Panc1 (cell line): ENCODE measurements around the gene PPBP. TPM values are rescaled to one million over a fixed set of nuclear protein-coding genes. Genes with fewer than 3 reads are reported as not detected.

ENCODE experiments used
- ATAC-seq: fragments of 200-7000 bp; cut with Tn5 transposase; 2 replicates; pipeline ENCODE4 v1.9.1; 2020; ENCODE audit warnings: mild to moderate bottlenecking, moderate library complexity
- BruUV-seq: library from RNA; stranded (reverse); fragments of 400-500 nt; replicated peaks from 2 replicates; lab custom pipeline; 2021; lab: Mats Ljungman, UMichigan
- CTCF ChIA-PET: fragments of 300-600 bp; sonication (Branson Sonifier 250); formaldehyde crosslinking; loops from one replicate; lab custom pipeline; 2022; ENCODE audit warnings: antibody characterized with exemption; lab: Charles Lee
- POLR2A ChIA-PET: fragments of 300-600 bp; sonication (Branson Sonifier 250); formaldehyde crosslinking; loops from one replicate; lab custom pipeline; 2022; ENCODE audit warnings: antibody characterized with exemption; lab: Charles Lee
- DNase-seq: peaks from one replicate; pipeline ENCODE4 v3.0.0-alpha.2; 2010; ENCODE audit warnings: low read depth, low spot score
- H3K27ac ChIP-seq: 2 replicates; pipeline ENCODE4 v1.5.1; 2011; ENCODE audit warnings: mild to moderate bottlenecking, low read length, inconsistent platforms
- H3K27me3 ChIP-seq: fragments of 200-500 bp; sonication (Bioruptor generic); 2 replicates; pipeline ENCODE4 v1.6.0; 2014; ENCODE audit warnings: low read length, inconsistent platforms; ENCODE audit not compliant: control insufficient read depth, insufficient read depth
- H3K36me3 ChIP-seq: fragments of 200-500 bp; sonication (Bioruptor generic); 2 replicates; pipeline ENCODE4 v1.5.1; 2014; ENCODE audit warnings: inconsistent platforms, mild to moderate bottlenecking, low read length, moderate library complexity; ENCODE audit not compliant: control insufficient read depth, insufficient read depth
- H3K4me1 ChIP-seq: 2 replicates; pipeline ENCODE4 v1.5.1; 2011; ENCODE audit warnings: inconsistent platforms, mild to moderate bottlenecking, low read length, moderate library complexity; ENCODE audit not compliant: control insufficient read depth, insufficient read depth
- H3K4me3 ChIP-seq, 2 experiments: 2 replicates each; pipeline ENCODE4 v1.5.1; 2011 to 2012; ENCODE audit warnings: low read depth in 2 of 2, low read length in 2 of 2, mild to moderate bottlenecking in 2 of 2, inconsistent platforms in 1 of 2, moderate library complexity in 1 of 2
- H3K9me3 ChIP-seq: fragments of 200-500 bp; sonication (Bioruptor generic); 2 replicates; pipeline ENCODE4 v1.5.1; 2014; ENCODE audit warnings: low read depth, mild to moderate bottlenecking, inconsistent platforms, low read length, moderate library complexity; ENCODE audit not compliant: control insufficient read depth, insufficient read depth
- POLR2AphosphoS5 ChIP-seq: IDR thresholded peaks from 2 replicates; pipeline ENCODE4 v1.6.1; 2012; ENCODE audit warnings: mild to moderate bottlenecking, low read depth, low read length, moderate library complexity
- SIN3A ChIP-seq: IDR thresholded peaks from 2 replicates; pipeline ENCODE4 v1.6.1; 2012; ENCODE audit warnings: low read depth, mild to moderate bottlenecking, low read length, moderate library complexity, borderline replicate concordance; ENCODE audit not compliant: insufficient read depth
- TCF7L2 ChIP-seq: IDR thresholded peaks from 2 replicates; pipeline ENCODE4 v1.6.1; 2011; ENCODE audit warnings: mild to moderate bottlenecking, low read depth, low read length, inconsistent platforms
- in situ Hi-C: cut with HindIII; loops from 2 replicates; pipeline ENCODE4 v1.10.0; 2016; ENCODE audit warnings: low sequenced_read_pairs, low pct_unique_long_range_greater_than_20kb
- intact Hi-C: fragments of 100-400 bp; cut with micrococcal nuclease; formaldehyde crosslinking; loops from one replicate; pipeline ENCODE4 v1.10.0; 2022; ENCODE audit not compliant: unreplicated experiment
- total RNA-seq: library from RNA; stranded (reverse); gene quantifications from one replicate; pipeline ENCODE4 v1.2.1, GENCODE V29; 2021; ENCODE audit not compliant: unreplicated experiment
- TF ChIP-seq, protein P1 (sequence below): fragments of 450-650 bp; IDR thresholded peaks from 2 replicates; pipeline ENCODE4 v1.5.1; 2017; ENCODE audit warnings: mild to moderate bottlenecking
- TF ChIP-seq, protein P2 (sequence below), 2 experiments: IDR thresholded peaks; 2 replicates each; pipeline ENCODE4 v1.6.1; 2011 to 2012; ENCODE audit warnings: low read depth in 2 of 2, control low read depth in 1 of 2, low read length in 1 of 2, mild to moderate bottlenecking in 1 of 2, moderate library complexity in 1 of 2; ENCODE audit not compliant: insufficient read depth in 1 of 2

PPBP gene
- total RNA-seq, 1 experiment from 2014 or later: not detected

DNA sequence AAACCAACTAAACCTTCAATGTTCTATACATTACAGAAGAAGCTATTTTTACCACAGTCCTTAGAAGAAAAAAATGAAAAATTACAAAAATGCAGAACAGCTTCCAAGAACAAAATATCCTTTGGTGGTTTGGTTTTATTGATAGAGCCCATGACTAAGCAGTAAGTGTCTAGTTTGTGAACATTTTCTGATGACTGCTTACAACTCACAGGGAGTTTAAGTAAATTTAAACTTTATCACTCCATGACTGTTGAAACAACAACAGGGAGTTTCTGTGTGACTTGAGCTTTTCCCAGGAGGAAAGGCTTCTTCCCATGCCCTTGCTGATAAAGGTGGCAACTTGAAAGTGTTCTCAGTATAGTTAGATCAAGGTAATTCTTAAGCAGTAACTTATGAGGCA, 9.1 kb downstream of the PPBP start:
- intact Hi-C loops: no loop called here
- in situ Hi-C loops: no loop called here
- H3K4me3 ChIP-seq: no peak overlapping the region
- no peaks in the 10 kb centered on the region for H3K4me1 ChIP-seq
- ATAC-seq: no peak
- CTCF ChIA-PET: no interaction called here
- BruUV-seq: no TSS peak
- TF ChIP-seq, protein P1, sequence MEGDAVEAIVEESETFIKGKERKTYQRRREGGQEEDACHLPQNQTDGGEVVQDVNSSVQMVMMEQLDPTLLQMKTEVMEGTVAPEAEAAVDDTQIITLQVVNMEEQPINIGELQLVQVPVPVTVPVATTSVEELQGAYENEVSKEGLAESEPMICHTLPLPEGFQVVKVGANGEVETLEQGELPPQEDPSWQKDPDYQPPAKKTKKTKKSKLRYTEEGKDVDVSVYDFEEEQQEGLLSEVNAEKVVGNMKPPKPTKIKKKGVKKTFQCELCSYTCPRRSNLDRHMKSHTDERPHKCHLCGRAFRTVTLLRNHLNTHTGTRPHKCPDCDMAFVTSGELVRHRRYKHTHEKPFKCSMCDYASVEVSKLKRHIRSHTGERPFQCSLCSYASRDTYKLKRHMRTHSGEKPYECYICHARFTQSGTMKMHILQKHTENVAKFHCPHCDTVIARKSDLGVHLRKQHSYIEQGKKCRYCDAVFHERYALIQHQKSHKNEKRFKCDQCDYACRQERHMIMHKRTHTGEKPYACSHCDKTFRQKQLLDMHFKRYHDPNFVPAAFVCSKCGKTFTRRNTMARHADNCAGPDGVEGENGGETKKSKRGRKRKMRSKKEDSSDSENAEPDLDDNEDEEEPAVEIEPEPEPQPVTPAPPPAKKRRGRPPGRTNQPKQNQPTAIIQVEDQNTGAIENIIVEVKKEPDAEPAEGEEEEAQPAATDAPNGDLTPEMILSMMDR: no peak
- no peak for TF ChIP-seq SIN3A
- no peak for TF ChIP-seq TCF7L2
- TF ChIP-seq, protein P2, sequence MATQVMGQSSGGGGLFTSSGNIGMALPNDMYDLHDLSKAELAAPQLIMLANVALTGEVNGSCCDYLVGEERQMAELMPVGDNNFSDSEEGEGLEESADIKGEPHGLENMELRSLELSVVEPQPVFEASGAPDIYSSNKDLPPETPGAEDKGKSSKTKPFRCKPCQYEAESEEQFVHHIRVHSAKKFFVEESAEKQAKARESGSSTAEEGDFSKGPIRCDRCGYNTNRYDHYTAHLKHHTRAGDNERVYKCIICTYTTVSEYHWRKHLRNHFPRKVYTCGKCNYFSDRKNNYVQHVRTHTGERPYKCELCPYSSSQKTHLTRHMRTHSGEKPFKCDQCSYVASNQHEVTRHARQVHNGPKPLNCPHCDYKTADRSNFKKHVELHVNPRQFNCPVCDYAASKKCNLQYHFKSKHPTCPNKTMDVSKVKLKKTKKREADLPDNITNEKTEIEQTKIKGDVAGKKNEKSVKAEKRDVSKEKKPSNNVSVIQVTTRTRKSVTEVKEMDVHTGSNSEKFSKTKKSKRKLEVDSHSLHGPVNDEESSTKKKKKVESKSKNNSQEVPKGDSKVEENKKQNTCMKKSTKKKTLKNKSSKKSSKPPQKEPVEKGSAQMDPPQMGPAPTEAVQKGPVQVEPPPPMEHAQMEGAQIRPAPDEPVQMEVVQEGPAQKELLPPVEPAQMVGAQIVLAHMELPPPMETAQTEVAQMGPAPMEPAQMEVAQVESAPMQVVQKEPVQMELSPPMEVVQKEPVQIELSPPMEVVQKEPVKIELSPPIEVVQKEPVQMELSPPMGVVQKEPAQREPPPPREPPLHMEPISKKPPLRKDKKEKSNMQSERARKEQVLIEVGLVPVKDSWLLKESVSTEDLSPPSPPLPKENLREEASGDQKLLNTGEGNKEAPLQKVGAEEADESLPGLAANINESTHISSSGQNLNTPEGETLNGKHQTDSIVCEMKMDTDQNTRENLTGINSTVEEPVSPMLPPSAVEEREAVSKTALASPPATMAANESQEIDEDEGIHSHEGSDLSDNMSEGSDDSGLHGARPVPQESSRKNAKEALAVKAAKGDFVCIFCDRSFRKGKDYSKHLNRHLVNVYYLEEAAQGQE (IDR thresholded peaks at IDR 0.05; ENCODE audit: insufficient read depth in 1 of 2, low read depth in 2 of 2, low read length in 1 of 2): no peak
- no peak for TF ChIP-seq POLR2AphosphoS5
- no peaks in the 10 kb centered on the region for H3K36me3 ChIP-seq
- no peak for DNase-seq
- no peak overlapping the region for H3K27ac ChIP-seq
- H3K27me3 ChIP-seq: no peaks in the 10 kb centered on the region
- no peaks in the 10 kb centered on the region for H3K9me3 ChIP-seq
- POLR2A ChIA-PET: no interaction called here

DNA sequence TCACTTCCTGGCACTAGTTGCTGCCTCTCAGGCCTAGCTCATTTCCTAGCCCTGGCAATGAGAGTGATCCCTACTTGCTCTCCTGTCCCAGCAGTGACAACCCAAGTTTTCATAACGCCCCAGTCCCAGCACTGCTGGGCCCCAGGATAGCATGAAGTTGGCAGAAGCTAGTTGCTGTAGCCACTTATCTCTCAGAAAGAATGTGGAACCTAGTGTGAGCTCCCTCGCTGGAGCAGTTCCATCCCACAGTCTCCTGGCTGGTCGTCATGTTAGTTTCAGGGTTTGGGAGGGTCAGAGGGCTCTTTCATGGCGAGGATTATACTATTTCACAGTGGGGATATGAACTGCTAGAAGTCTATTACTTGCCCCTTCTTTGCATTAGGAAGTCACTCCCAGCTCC, 11.3 kb downstream of the PPBP start:
- Histone ChIP-seq H3K4me3 (no peak overlapping the region), H3K27me3 (no peaks in the 10 kb centered on the region), H3K36me3 (no peaks in the 10 kb centered on the region), H3K4me1 (no peaks in the 10 kb centered on the region), H3K9me3 (no peaks in the 10 kb centered on the region), H3K27ac (no peak overlapping the region)
- no peak for DNase-seq
- in situ Hi-C loops: no loop called here
- ChIA-PET POLR2A (no interaction called here), CTCF (no interaction called here)
- BruUV-seq: no TSS peak
- no peak for ATAC-seq
- intact Hi-C loops: no loop called here
- TF ChIP-seq POLR2AphosphoS5: no peak
- TF ChIP-seq, protein P1: no peak
- TF ChIP-seq SIN3A: no peak
- no peak for TF ChIP-seq TCF7L2
- TF ChIP-seq, protein P2 (IDR thresholded peaks at IDR 0.05; ENCODE audit: insufficient read depth in 1 of 2, low read depth in 2 of 2, low read length in 1 of 2): no peak
